Head of caudate nucleus (tissue), 42 donors: Measurements from ENCODE around the gene NGRN.

Experiments
- DNase-seq, 42 donors: peaks; one replicate each; pipeline versions ENCODE4 v3.0.0 to v3.0.0-alpha.2; 2020 to 2021; ENCODE audit warnings: mixed read lengths in 7 of 42
- intact Hi-C: fragments of 100-400 bp; cut with DNase I; formaldehyde crosslinking; loops from one replicate; pipeline ENCODE4 v1.15.0; 2022

The NGRN gene, protein sequence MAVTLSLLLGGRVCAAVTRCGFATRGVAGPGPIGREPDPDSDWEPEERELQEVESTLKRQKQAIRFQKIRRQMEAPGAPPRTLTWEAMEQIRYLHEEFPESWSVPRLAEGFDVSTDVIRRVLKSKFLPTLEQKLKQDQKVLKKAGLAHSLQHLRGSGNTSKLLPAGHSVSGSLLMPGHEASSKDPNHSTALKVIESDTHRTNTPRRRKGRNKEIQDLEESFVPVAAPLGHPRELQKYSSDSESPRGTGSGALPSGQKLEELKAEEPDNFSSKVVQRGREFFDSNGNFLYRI

DNA sequence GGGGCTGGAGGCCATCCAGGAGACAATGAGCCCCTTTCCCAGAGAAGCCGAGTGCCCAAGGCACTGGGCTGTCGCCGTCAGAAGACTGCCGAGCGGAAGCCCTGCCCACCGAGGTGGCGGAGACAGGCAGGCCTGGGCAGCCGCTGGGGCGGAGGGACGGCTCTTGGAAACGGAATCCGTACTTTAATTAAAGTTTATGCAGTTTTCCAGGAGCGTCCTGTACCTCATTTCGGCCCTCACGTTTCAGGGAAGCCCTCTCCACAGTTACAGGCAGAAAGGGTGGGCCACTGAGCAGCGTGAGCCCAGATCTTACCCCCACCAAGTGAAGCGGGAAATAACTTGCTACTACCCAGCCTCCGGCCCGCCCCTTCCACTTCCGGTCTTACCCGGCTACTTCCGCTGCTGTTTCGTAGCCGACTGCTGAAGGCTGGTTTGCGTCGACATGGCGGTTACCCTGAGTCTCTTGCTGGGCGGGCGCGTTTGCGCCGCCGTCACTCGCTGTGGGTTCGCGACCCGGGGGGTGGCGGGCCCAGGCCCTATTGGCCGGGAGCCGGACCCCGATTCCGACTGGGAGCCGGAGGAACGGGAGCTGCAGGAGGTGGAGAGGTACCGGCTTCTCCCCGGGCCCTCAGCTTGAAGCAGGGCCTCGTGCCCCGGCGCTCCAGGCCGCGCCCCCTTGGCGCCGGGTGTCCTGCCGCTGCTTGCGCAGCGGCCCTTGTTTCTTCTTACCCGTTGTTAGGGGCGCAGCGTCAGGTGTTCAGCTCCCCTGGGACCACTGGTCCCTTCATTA is at the start of gene NGRN:
Gene NGRN (plus strand): TSS at position 402 of the 790 bp plus-strand sequence. CDS start 41 bp downstream, at position 443.
- peak; percentile 93 to 98 (median 96) for DNase-seq
- intact Hi-C loops: no loop called here

DNA sequence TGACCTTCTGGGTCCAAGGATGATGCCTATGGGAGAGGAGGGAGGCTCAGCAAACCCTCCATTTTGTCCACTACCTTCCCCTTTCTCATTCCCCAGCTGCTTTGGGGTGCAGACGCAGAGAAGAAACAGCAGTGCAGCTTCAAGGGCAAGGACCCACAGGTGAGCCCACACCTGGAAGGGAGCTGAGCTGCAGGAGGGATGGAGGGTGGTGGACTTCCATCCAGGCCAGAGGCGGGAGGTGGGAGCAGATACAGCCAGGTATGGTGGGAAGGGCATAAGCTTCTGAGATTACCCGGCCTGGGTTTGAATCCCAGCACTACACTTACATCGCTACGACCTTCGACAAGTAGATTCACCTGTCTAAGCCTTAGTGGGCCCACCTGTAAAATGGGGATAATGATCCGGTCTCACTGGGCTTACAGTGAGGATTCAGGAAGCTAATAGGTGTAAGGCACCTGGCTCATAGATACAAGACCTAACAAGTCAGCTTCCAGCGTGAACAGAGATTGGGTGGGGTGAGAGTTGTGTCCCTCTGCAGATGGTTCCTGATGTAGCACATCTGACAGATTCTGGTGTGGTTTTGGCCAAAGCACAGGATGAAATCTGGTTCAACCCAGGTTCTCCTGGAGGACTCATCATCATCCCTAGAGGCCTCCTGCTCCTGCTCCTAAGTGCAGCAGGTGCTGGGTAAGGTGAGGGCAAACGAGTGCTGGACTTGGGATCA is 47.6 kb upstream of the NGRN start:
- intact Hi-C loops: no loop called here
- no peak for DNase-seq

DNA sequence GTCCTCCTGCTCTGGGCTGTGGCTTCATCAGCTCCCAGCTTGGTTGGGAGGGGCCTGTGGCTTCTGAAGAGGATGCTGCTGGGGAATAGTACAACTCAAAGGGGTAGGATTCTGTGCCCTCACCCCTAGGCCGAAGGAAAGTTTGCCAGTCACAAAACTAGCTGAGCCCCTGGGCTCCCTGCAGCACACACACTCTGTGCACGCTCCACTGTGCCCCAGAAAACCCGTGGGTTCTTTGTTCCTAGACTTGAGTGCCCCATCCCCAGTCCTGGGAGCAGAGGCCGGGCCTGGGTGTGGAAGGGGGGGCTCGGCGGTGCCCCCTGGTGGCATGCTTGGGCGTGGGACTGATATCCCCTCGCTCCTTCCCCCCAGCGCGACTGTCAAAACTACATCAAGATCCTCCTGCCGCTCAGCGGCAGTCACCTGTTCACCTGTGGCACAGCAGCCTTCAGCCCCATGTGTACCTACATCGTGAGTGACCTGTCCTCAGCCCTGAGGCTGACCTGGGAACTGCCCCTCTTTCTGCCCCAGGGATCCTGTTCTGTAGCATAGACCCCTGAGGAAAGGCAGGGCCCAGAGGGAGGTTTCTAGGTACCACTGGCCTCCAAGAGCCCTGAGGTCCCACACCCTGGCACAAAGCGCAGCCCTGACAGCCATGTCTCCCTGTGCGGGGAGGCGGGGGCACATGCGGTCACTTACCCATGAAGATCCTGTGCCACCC is 45.9 kb upstream of the NGRN start:
- intact Hi-C loops: no loop called here
- DNase-seq: peak in 27 of 42 donors; percentile 27 to 80 (median 51)

DNA sequence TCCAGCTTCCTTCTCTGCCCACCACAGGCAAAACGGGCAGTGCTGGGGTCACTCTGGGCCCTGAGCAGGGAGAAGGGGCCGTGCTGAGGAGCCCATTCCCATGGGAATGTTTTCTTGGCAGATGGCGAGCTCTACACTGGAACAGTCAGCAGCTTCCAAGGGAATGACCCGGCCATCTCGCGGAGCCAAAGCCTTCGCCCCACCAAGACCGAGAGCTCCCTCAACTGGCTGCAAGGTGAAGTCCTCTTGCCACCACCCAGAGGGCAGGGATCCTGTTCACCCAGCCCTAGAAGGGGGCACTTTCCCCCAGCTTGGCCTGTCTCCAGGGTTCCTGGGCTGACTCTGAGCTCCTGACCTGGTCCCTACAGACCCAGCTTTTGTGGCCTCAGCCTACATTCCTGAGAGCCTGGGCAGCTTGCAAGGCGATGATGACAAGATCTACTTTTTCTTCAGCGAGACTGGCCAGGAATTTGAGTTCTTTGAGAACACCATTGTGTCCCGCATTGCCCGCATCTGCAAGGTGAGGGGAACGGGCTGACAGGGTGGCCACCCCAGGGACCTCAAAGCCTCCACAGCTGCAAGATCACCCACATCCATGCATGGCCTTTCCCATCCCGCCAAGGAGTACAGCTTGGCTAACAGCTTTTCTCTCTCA is 44.1 kb upstream of the NGRN start:
- intact Hi-C loops: no loop called here
- DNase-seq: peak; percentile 69 to 91 (median 83)

DNA sequence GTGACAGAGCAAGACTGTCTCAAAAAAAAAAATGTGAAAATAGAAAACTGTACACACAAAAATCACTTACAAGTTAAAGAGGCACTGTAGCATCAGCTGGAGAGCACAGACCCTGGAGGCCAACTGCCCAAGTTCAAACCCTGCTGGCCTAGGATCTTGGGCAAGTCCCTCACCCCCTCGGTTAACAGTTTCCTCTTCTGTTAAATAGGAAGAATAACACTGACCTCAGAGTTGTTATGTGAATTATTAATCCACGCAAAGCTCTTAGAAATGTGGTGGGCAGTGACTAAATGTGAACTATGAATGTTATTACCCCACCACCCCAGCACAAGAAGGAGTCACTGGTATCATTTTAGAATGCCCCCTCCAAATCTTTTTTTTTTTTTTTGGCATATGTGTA is 42.9 kb upstream of the NGRN start:
- intact Hi-C loops: no loop called here
- DNase-seq: no peak

DNA sequence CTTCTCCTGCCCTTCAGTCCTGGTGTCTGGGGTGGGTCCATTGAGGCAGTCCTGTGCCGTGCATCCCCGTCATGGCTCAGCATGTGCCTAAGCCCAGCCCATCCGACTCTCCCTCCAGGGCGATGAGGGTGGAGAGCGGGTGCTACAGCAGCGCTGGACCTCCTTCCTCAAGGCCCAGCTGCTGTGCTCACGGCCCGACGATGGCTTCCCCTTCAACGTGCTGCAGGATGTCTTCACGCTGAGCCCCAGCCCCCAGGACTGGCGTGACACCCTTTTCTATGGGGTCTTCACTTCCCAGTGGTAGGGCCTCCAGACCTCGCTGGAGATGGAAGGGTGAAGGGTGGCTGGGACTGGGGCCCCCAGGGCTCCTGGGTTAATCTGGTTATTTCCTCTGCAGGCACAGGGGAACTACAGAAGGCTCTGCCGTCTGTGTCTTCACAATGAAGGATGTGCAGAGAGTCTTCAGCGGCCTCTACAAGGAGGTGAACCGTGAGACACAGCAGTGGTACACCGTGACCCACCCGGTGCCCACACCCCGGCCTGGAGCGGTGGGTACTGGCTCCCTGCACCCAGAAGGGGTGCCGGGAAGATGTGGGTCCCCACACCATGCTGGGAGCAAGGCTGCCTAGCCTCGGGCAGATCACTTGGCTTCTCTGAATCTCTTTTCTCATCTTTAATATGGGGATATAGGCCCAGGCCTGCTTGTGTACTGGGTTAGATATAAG is 41.9 kb upstream of the NGRN start:
- intact Hi-C loops: no loop called here
- DNase-seq: no peak

DNA sequence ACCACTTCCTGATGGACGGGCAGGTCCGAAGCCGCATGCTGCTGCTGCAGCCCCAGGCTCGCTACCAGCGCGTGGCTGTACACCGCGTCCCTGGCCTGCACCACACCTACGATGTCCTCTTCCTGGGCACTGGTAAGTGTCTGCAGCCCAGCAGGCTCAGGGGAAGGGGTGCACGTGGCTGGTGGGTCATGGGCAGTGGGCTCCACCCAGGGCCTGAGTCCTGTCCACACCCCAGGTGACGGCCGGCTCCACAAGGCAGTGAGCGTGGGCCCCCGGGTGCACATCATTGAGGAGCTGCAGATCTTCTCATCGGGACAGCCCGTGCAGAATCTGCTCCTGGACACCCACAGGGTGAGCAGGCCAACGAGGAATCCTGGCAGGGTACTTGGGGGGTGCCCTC is 40.4 kb upstream of the NGRN start:
- no peak for DNase-seq
- intact Hi-C loops: no loop called here

DNA sequence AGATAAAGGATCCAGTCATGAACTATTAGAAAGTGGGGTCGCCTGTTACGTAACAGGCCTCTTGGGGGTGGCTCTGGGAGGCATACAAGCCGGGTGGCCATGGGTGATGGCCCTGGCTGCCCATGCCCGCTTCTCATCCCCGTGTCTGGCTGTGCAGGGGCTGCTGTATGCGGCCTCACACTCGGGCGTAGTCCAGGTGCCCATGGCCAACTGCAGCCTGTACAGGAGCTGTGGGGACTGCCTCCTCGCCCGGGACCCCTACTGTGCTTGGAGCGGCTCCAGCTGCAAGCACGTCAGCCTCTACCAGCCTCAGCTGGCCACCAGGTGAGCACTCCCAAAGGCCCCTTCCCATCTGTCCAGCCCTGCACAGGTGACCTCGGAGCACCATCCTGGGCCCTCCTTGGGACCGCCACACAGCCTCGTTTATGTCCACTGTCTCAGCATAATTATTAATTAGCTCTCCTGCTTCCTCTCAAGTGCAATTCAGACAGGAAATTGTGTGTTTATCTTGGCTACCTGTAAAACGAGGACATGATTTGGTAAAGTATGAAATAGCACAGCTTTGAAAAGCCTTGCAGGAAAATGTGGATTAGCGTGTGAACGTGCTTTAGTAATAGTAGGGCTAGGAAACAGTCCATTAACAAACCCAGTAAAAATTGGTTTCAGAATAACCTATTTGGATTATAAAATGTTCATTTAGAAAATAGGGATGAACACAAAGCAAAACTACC is 39.8 kb upstream of the NGRN start:
- intact Hi-C loops: no loop called here
- no peak for DNase-seq

DNA sequence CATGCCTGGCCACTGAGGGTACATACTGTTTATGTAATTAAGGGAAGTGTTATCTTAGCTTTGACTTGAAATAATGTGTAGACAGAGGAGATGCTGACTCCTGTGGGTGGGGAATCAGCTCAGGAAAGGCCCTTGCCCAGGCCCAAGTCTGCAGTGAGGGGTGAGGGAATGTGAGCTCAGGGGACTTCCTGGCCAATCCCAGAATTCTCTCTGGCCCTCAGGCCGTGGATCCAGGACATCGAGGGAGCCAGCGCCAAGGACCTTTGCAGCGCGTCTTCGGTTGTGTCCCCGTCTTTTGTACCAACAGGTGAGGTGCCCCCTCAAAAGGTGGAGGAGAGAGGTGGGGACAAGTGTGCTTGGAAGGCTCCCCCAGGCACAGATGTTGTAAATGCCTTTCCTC is 38.1 kb upstream of the NGRN start:
- intact Hi-C loops: no loop called here
- no peak for DNase-seq

DNA sequence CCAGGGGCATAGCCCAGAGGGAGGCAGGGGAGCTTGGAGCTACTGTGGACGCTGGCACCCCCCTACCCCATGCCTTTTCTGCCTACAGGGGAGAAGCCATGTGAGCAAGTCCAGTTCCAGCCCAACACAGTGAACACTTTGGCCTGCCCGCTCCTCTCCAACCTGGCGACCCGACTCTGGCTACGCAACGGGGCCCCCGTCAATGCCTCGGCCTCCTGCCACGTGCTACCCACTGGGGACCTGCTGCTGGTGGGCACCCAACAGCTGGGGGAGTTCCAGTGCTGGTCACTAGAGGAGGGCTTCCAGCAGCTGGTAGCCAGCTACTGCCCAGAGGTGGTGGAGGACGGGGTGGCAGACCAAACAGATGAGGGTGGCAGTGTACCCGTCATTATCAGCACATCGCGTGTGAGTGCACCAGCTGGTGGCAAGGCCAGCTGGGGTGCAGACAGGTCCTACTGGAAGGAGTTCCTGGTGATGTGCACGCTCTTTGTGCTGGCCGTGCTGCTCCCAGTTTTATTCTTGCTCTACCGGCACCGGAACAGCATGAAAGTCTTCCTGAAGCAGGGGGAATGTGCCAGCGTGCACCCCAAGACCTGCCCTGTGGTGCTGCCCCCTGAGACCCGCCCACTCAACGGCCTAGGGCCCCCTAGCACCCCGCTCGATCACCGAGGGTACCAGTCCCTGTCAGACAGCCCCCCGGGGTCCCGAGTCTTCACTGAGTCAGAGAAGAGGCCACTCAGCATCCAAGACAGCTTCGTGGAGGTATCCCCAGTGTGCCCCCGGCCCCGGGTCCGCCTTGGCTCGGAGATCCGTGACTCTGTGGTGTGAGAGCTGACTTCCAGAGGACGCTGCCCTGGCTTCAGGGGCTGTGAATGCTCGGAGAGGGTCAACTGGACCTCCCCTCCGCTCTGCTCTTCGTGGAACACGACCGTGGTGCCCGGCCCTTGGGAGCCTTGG is 37.4 kb upstream of the NGRN start:
- DNase-seq: no peak

DNA sequence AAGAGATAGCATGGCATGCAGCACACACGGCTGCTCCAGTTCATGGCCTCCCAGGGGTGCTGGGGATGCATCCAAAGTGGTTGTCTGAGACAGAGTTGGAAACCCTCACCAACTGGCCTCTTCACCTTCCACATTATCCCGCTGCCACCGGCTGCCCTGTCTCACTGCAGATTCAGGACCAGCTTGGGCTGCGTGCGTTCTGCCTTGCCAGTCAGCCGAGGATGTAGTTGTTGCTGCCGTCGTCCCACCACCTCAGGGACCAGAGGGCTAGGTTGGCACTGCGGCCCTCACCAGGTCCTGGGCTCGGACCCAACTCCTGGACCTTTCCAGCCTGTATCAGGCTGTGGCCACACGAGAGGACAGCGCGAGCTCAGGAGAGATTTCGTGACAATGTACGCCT is 36.5 kb upstream of the NGRN start:
- DNase-seq: no peak
- intact Hi-C loops: no loop called here

More for the DNA sequence above, 37.4 kb upstream of the NGRN start:
- intact Hi-C loops: no loop called here

DNA sequence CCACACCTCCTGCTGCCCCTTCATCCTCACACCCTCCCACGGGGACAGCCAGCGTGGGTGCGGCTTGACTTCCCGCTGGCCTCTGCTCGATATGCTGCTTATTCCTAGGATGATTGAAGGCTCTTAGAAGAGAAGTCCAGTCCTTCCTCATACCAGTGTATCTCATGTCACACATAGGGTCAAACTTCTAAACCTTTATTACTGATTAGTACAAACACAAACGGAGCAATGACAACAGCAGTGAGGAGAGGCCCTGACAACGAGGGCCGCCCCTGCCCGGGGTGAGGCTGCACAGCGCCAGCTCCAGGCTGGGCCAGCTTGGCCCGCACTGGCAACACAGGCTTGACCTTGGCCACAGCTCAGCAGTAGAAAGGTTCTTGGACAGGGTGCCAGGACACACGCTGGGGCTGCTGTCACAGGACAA is 35.4 kb upstream of the NGRN start:
- intact Hi-C loops: no loop called here
- DNase-seq: peak in 22 of 42 donors; percentile 31 to 76 (median 46)

DNA sequence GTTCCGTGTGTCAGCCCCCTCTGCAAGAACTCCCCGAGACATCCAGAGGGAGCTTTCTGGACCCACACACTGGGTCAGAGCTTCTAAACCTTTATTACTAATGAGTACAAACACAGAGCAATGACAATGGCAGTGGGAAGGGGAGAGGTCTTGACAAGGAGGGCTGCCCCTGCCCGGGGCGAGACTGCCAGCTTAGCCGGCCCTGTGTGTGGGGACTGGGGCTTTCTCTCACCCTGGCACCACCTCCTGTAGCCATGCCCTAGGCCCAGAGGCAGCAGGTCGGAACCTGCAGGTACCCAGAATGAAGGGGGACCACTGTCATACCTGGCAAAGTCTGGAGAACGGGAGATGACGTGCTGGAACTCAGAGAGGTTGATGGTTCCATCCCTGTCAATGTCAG is 34.9 kb upstream of the NGRN start:
- no peak for DNase-seq
- intact Hi-C loops: no loop called here

DNA sequence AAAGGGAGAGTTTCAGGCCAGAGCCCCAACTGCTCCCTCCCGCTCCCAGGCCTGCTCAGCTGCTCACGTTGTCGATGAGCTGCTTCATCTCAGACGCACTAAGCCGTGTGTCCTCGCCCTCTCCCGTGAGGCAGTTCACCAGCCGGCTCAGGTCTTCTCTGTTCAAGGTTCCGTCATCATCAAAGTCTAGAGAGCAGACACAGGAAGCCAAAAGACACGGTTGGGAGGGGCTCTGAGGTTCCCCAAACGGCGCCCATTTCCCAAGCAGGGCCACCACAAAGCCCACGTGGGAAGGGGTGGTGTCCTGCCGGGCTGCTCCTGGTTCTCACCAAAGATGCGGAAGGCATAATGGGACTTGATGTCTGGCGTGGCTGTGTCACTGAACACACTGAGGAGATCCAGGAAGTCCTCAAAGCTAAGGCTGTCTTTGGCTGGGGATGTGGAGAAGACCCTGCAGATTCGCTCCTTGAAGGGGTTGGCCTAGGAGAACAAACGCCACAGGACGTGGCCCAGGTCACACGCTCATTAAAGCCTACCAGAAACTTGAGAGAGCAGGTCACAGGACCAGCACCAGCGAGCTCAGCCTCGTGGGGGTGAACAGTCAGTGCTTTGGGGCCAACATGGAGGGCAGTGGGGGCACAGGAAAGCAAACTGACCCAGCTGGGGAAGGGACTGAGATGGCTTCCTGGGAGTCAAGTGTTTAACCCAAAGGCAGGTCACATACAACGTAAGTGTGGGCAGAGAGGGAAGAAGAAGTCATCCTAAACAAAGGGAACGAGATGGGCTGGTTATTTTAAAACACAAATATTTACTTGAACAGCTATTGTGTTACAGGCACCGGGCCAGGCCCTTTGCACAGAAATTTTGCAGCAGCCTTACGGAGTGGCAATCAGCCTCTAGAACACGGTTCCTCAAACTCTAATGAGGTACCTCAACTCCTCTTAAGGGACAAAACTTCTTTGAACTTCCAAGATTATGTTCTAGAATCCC is 34.1 kb upstream of the NGRN start:
- intact Hi-C loops: no loop called here
- peak in 10 of 42 donors; percentile 18 to 55 (median 42) for DNase-seq

DNA sequence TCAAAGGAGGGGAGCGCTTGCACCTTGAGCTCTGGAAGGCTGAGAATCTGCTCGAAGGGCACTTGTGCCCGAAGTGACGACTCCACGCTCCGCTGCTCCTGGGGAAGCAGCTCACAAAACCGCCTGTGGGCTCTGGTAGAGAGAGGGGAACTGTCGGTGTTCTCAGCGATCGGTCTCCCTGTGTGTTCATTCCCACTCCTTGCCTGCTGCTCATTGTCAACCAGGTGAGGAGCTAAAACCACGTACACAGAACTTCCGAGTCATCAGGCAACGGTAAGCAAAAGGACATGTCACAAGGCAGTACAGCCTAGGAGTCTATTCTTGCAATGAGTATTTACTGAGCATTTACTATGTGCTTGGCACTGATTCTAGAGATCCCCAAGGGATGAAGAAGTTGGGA is 33.3 kb upstream of the NGRN start:
- intact Hi-C loops: no loop called here
- DNase-seq: no peak
